Vagina (tissue), 2 donors: ENCODE data around the gene MARCHF9.

ENCODE experiments used
- POLR2A ChIP-seq, 2 donors: fragments of 450-650 bp; IDR thresholded peaks; one replicate each; pipeline ENCODE4 v1.6.1; 2017; ENCODE audit warnings: antibody characterized with exemption in 2 of 2, mild to moderate bottlenecking in 2 of 2, moderate library complexity in 2 of 2
- POLR2AphosphoS5 ChIP-seq, 2 donors: sonication (generic); formaldehyde crosslinking; IDR thresholded peaks; one replicate each; pipeline ENCODE4 v1.9.0; 2017; ENCODE audit warnings: antibody characterized with exemption in 2 of 2, mild to moderate bottlenecking in 2 of 2, low read depth in 1 of 2; ENCODE audit not compliant: insufficient read depth in 1 of 2

DNA sequence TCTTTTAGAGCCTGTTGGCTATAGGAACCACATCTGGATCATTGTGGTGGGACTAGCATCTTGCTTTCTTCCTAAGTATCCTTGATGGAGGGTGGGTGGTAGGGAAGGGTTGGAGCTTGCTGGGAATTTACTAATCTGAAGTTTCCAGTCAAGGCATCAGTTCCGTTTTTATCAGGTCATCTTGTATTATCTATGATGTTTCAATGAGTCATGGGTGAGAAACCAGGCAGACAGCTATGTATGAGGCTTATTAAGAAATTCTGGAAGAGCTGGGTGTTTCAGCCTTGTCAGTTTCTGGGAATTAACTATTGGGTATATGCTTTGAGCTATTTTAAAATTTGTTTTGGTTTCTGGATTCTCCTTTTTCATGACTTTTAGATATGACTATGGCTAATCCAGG lies 39.0 kb downstream of the MARCHF9 start:
- no peak for TF ChIP-seq POLR2A (IDR thresholded peaks at IDR 0.05)
- TF ChIP-seq POLR2AphosphoS5 (IDR thresholded peaks at IDR 0.05; ENCODE audit: insufficient read depth in 1 of 2, low read depth in 1 of 2), result peak in 1 of 2 donors; percentile 69
